Activated CD8-positive, alpha-beta memory T cell treated with anti-CD3 and anti-CD28 coated beads, Interleukin-2, amount 50 U/mL, for 4 hours (primary cell): ENCODE measurements around the gene COL5A1.
"Not testable (repeated sequence)": the region's sequence is repeated elsewhere in the genome, so short reads cannot be mapped to it uniquely, and the experiment has no call there.

ENCODE experiments used
- DNase-seq: peaks from one replicate; pipeline ENCODE4 v3.0.0-alpha.2; 2020

COL5A1 gene

GRCh38 chr9:134641990-134642384 lies 384 bp downstream of the COL5A1 start:
- DNase-seq = no peak

- no peak for DNase-seq
These were observed 980 bp downstream of the COL5A1 start for GRCh38 chr9:134642385-134643181.

GRCh38 chr9:134643222-134643671 lies 1.6 kb downstream of the COL5A1 start:
- no peak for DNase-seq

GRCh38 chr9:134644401-134644724 lies 2.8 kb downstream of the COL5A1 start:
- DNase-seq = not testable (repeated sequence)

- no peak for DNase-seq
These were observed 3.4 kb downstream of the COL5A1 start for GRCh38 chr9:134644725-134645606.

GRCh38 chr9:134645607-134646365 lies 4.2 kb downstream of the COL5A1 start:
- DNase-seq = no peak

- no peak for DNase-seq
These were observed 5.9 kb downstream of the COL5A1 start for GRCh38 chr9:134647359-134648080.

GRCh38 chr9:134648701-134649530 lies 7.3 kb downstream of the COL5A1 start:
- no peak for DNase-seq

- DNase-seq = no peak
These were observed 9.0 kb downstream of the COL5A1 start for GRCh38 chr9:134650431-134651190.

- no peak for DNase-seq
These were observed 9.8 kb downstream of the COL5A1 start for GRCh38 chr9:134651226-134651905.

GRCh38 chr9:134652291-134653225 lies 11.0 kb downstream of the COL5A1 start:
- no peak for DNase-seq

- no peak for DNase-seq
These were observed 11.8 kb downstream of the COL5A1 start for GRCh38 chr9:134653259-134654009.

- no peak for DNase-seq
These were observed 13.5 kb downstream of the COL5A1 start for GRCh38 chr9:134655101-134655500.

- no peak for DNase-seq
These were observed 14.2 kb downstream of the COL5A1 start for GRCh38 chr9:134655586-134656333.

GRCh38 chr9:134656334-134657006 lies 14.9 kb downstream of the COL5A1 start:
- DNase-seq = no peak

GRCh38 chr9:134657666-134658377 lies 16.2 kb downstream of the COL5A1 start:
- DNase-seq = no peak
